ENCODE measurements around the gene TRPM3.

The TRPM3 gene

DNA sequence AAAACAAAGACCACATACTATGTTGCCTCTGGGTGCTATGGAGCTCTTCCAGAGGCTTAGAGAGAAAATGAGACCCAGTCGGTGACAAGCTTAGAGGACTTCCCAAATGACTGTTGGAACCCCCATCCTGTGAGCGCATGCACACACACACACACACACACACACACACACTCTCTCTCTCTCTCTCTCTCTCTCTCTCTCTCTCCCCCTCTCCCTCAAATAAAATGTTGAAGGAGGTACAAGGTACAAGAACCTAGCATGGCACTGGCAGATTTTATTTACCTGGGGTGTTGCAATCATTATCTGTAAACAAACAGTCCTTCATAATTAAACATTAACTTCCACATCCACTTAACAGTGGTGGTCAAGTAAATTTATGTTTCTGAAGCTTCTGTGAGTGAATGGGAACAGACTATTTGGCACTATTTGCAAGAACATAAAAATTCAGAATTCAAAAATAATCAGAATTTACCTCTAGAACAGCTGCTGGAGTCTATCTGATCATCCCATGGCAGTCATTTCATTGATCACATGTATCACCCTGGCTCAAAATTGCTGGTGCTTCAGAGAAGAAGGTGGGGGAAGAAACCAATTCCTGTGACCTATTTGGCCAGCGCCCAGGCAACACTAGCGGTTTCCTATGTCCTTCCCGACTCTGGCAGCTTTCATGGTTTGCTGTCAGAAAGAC is 24.9 kb downstream of the TRPM3 start:
- no peak for DNase-seq

GRCh38 chr9:71094708-71095251 is 26.6 kb downstream of the TRPM3 start:
- DNase-seq = no peak

DNA sequence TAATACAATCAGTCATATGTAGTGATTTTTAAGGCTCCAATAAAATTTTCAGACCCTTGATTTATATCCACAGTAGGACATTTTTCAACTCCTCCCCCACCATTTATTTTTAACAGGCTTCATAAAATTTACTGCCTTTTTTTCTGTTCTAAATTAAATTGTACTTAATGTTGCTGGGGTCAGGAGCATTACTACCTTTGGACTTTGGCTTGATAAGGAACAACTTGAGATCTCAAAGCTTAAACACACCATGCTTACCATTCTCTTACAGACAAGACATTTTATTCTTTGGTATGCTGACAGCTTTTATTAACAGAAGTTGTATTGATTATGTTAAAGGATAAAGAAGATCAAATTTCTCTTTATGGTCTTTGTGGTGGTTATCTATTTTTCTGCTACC is 30.5 kb downstream of the TRPM3 start:
- DNase-seq = no peak

DNA sequence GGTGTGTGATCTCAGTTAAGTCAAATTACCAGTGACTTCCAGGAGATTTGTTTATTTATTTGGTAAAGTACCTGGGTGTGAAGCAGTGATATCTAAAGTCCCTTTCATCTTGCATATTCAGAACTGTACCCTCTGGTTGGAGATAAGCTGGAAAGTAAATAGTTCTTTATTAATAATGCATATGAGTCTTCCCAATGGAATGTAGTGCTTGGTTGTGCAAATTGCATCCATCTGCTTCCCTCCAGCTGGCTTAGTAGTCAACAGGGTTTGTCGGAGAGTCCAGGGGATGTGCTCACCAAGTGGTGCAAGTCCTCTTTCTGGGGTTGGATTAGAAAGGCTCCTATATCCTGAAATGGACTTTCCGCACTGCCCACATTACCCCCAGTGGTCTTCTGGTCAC is 42.0 kb downstream of the TRPM3 start:
- no peak for DNase-seq

DNA sequence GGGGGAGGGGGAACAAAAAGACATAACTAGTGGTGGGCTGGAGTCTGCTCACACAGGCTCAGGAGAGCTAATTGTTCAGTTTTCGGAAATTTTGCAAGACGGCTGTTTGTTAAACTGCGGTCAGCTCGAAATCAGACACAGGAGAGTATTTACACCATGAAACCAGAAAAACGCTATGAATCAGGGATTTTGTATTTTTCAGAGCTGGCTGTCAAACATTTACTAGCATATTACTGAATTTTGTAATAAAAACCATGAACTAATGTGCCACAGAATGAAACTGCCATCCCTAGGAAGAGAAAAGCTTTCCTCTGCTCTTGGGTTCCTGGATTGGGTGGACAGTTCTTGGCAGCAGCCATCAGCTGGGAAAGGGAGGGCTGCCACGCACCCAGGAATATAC is 45.3 kb downstream of the TRPM3 start:
- DNase-seq = no peak

GRCh38 chr9:71073494-71073893 is 47.9 kb downstream of the TRPM3 start:
- no peak for DNase-seq

DNA sequence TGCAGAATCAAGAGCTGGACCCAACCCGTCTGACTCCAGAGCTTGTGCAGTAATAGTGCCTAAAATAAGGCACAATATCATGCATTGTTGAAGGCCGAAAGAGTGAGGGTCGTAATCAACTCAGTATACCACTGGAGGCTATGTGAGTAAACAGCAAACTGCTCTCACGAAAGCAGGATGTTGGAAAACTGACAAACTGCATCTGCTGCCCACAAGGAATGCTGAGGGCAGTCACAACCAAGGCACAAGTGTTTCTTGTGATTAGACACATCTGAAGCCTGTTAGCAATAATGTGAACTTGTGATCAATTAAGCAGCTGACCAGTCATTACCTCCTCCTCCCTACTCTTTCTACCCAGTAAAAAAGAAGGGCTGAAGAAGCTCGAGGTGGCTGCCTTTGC is 48.8 kb downstream of the TRPM3 start:
- DNase-seq = no peak

DNA sequence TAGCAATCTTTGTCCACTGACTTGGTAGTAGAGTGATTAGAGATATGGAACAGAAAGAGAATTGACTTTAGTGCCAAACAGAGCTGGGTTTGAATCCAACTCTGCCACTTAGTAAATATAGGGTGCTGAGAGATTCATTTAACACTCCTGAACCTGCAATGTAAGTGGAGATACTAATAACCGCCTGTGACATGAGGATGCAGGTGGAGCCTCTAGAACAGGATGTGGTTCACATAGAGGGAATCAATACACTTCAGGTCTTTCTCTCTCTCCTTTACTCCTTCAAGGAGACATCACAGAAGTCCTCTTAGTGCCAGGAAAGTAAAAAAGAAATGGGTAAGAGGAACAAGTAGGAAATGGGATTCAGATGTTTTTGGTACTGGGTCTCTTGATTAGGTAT is 49.8 kb downstream of the TRPM3 start:
- DNase-seq = no peak

GRCh38 chr9:71058660-71059059 is 62.8 kb downstream of the TRPM3 start:
- DNase-seq = no peak

- DNase-seq = no peak
Observed at GRCh38 chr9:71052287-71052686, 69.1 kb downstream of the TRPM3 start.

- no peak for DNase-seq
Observed at GRCh38 chr9:71048280-71048679, 73.1 kb downstream of the TRPM3 start.

DNA sequence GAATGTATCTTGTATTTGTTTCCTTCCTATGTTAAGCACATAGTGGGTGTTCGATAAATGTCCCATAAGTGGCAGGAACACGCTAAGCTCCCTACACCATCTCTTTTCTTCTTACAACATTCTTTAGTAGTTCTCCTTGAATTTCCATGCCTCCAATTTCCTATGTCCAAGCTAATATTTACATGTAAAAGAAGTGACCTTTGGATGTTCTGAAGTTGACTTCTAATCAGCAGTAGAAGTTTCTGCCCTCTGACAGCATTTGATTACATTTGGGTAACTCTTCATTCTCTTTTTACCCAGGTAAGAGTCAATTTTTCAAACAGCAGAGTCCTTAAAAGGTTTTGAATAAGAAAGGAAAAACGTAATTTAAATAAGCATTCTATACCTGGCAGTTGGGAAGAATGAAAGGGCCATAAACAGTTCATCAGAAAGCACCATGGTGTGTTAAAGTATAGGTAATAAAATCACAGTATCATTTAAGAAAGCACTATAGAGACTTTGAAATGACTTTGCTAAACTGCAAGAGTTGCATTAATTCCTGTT is 78.9 kb downstream of the TRPM3 start:
- DNase-seq = no peak

- DNase-seq = no peak
Observed at GRCh38 chr9:71037521-71037920, 83.9 kb downstream of the TRPM3 start.

- no peak for DNase-seq
Observed at GRCh38 chr9:71036501-71036900, 84.9 kb downstream of the TRPM3 start.

- no peak for DNase-seq
Observed at GRCh38 chr9:71032779-71033178, 88.6 kb downstream of the TRPM3 start.

DNA sequence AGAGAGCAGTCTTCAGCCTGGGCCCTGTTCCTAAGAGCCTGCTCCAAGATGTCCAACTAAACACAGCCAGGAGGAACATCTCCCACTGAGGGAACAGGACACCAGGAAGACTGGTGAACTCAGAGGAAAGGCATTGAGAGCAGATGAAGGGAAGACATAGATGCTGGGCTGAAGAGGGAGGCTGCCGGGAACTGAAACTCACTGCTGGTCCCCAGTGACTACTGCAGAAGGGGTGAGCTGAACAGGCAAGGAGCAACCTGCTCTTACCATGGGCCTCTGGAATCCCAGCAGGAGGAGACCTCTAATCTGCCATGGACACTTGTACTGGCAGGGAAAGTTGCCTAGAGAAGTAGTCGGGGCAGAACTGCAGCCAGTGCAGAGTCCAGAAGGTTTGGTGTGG is 95.7 kb downstream of the TRPM3 start:
- no peak for DNase-seq

DNA sequence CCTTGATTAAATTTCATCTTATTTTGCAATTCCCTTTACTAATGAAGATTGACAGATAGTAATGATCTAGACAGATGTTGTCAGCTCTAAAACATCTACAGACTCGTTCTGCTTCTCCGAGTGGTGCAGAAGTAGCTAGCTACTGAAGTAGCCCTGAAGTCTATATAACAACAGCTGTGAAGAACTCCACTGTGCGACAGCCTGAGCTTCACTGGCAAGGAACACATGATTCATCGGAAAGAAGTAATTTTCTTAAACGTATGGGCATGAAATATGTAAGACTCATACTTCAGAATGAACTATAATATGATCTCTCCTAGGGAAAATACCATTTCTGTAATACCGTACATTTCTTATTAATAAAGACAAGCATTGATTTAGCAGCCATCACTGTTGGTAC is 96.2 kb downstream of the TRPM3 start:
- DNase-seq = no peak

- no peak for DNase-seq
Observed at GRCh38 chr9:71010258-71010657, 111.2 kb downstream of the TRPM3 start.

DNA sequence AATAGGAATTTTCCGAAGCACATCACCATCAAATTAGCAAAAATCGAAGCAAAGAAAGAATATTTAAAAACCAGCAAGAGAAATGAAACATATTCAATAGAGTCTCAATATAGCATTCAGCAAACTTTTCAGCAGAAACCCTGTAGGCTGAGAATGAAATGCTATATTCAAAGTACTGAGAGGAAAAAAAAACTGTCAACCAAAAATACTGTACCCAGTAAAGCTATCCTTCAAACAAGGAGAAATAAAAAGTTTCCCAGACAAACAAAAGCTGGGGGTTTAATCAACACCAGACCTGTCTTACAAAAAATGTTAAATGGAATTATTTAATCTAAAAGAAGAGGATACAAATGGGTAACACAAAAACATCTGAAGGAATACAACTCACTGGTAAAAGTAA is 116.0 kb downstream of the TRPM3 start:
- DNase-seq = no peak

DNA sequence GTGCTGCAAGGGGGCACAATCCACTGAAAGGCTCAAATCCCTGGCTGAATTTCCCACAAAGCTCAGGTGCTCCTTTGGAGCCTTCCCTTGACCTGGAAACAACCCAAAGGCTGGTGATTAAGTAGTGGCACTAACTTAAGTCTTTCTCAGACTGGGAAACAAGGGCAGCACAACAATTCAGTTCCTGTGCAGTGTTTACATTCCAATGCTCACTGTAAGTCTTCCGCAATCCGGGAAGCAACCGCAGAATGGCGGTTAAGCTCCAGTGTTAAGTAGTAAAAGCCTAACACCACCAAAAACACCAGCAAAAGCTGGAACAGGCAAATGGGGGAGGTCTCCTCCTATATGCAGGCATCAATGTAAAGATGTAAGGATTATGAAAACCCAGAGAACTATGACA is 117.2 kb downstream of the TRPM3 start:
- DNase-seq = no peak

DNA sequence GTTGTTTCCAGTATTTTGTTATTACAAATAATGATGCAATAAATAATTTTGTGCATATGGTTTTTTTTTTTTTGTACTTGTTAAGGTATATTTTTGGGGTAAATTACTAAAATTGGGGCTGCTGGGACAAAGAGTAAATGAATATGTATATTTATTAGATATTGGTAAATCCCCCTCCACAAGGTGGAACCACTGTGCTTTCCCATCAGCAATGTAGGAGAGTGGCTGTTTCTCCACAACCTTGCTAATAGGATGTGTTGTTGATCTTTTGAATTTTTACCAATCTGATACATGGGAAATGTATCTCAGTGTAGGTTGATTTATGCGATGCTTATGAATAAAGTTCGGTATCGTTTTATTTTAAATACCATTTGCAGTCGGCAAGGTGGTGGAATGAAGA is 118.1 kb downstream of the TRPM3 start:
- DNase-seq = no peak

DNA sequence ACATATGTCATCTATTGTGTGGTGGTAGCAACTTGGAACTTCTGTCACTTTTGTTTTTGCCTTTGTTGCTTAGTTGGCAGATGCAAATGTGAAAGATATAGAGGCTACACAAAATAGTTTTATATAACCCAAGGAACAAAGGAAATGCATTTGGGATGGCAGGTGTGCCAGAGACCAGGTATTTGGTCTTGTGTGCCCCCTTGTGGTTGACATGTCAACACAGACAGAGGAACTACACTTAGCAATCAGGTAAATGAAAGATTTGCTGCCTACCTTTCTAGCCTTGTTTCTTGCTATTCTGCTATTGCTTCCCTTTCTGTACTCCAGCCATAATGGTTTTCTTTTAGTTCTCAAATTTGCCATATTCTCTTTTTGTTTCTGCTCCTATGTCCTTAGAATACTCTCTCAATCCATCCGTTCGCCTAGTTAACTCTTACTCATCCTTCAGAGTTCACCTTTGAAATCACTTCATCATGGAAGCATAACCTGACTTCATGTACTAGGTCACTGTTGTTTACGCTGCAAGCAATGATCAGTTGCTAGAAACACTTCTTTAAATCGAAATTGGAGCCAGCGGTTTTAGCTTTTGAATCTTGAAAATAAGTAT is 119.5 kb downstream of the TRPM3 start:
- DNase-seq = peak in 1 of 2 donors; percentile 8

DNA sequence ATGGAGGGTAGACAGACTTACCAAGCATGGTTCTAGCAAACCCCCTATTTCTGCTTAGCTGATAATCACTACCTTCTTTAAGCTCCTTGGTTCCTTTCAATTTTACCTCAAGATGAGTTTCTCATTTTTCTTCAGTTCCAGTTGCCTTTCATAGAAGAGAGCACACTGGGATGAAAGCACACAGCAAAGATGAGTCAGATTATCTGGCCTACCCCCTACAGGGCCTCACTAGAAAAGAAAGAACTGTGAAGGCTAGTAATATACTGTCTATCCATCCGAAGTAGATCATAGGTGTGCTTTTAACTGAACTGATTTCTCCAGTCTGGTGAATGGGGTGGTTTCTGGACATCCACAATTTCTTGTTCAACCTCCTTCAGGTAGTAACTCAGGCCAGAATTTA is 122.5 kb downstream of the TRPM3 start:
- DNase-seq = no peak

- DNase-seq = no peak
Observed at GRCh38 chr9:70995511-70995910, 125.9 kb downstream of the TRPM3 start.

DNA sequence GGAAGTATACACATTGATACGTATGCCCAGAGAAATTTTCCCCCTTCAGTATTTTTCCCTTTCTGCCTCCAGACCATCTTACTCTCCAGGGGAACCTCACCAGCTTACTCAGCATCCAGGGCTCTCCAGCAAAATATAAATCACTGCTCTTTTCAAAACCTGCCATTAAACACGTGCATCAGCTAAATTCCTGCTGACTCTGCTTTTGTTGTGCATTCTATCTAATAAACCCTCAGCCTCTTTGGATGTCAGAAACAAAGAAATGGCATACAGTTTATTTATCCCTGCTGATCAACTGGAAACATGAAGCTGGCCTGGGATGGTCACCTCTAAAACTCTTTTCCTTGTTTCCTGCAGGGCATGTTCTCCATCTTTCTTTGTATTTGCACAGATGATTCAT is 126.8 kb downstream of the TRPM3 start:
- DNase-seq = no peak
